Brain pericyte (primary cell): ENCODE measurements around the gene TMEM14C.
"Not testable (repeated sequence)": the region's sequence is repeated elsewhere in the genome, so short reads cannot be mapped to it uniquely, and the experiment has no call there.

Experiments
- DNase-seq: peaks from one replicate; pipeline ENCODE4 v3.0.0-alpha.2; 2012; ENCODE audit warnings: low read depth, low spot score

The TMEM14C gene

DNA sequence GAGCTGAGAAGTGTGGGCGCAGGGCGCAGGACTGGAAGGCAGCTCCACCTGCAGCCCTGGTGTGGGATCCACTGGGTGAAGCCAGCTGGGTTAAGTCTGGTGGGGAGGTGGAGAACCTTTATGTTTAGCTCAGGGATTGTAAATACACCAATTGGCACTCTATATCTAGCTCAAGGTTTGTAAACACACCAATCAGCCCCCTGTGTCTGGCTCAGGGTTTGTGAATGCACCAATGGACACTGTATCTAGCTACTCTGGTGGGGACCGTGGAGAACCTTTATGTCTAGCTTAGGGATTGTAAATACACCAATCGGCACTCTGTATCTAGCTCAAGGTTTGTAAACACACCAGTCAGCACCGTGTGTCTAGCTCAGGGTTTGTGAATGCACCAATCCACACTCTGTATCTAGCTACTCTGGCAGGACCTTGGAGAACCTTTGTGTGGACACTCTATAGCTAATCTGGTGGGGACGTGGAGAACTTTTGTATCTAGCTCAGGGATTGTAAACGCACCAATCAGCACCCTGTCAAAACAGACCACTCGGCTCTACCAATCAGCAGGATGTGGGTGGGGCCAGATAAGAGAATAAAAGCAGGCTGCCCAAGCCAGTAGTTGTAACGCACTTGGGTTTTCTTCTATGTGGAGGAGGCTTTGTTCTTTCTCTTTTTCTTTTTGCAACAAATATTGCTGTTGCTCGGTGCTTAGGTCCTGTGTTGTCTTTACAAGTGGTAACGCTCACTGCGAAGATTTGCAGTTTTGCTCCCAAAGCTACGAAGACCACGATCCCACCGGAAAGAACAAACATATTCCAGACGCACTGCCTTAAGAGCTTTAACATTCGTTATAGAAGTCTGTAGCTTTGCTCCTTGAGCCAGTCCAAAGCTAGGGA lies 1.7 kb upstream of the TMEM14C start:
- not testable (repeated sequence) for DNase-seq

GRCh38 chr6:10721850-10722569 lies 860 bp upstream of the TMEM14C start:
- DNase-seq, result no peak

GRCh38 chr6:10722570-10722819 lies 375 bp upstream of the TMEM14C start:
- DNase-seq, result no peak

GRCh38 chr6:10723567-10723881 lies 654 bp downstream of the TMEM14C start:
- DNase-seq, result no peak

DNA sequence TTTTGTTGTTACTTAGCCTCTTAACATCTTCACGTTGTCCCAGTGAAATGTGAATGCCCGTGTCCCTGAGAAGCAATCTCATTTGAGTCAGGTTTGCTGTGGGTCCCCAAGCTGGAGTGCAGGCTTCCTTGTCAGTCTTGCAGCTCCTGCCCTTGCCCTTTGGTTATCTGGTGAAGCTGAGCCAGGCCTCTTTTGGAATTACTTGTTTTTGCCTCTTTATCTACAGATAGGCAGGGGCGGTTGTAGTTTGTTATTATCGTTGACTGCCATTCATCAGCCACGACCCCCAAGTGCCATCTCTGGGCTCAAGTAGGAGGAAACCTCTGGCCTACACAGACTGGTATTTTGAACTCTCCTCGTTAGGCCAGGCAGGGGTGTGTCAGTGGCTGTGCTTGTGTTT lies 2.2 kb downstream of the TMEM14C start:
- DNase-seq, result no peak

DNA sequence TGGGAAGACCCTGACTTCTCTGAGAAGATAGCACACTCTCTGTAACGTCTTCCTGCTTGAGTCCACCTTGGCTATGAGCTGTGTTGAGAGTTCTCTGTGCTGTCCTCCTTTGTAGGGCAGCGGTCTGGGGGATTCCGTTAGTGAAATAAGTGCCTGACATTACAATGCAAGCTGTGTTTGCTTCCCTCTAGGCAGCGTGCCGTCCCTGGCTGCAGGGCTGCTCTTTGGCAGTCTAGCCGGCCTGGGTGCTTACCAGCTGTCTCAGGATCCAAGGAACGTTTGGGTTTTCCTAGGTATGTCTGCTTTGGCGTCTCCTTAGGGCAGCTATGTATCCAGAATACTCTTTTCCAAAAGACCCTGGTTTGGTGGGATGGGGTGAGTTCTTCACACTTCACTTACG lies 2.8 kb downstream of the TMEM14C start:
- DNase-seq, result no peak

DNA sequence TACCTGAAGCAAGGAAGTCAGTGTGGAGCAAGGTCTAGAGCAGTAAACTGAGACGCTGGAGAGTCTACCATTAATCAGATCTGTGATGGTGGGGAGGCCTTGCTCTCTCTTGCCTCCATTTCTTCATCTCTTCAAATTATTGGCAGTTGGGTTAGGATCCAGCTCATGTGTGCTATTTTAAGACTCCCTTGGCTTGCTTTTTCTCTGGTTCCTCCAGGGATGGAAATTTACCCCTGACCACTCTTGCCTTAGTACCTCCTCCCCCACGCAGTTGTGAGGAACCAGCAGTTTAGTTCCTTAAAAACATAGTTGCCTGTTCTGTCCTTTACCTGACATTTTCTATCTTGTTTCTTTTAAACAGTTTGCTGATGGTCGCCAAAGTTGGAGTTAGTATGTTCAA lies 7.4 kb downstream of the TMEM14C start:
- no peak for DNase-seq

- no peak for DNase-seq
These were observed 10.4 kb downstream of the TMEM14C start for GRCh38 chr6:10733151-10733715.

DNA sequence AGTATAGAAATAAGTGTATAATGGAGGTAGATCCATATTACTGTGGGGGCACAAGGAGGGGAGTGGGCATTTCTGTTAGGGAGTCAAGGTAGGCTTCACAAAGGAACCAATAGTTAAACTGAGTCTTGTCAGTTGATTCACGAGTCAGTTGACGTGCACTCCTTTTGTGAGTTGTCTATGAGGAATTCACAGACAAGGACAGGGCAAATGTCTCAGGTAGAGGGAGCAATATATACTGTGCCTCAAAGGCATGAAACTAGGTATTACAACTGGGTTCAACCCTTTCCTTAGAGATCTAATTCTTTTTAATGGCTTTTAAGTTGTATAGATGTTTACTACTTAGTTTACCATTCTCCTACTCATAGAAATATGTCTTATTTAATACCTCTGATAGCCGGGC lies 11.0 kb downstream of the TMEM14C start:
- DNase-seq, result no peak

DNA sequence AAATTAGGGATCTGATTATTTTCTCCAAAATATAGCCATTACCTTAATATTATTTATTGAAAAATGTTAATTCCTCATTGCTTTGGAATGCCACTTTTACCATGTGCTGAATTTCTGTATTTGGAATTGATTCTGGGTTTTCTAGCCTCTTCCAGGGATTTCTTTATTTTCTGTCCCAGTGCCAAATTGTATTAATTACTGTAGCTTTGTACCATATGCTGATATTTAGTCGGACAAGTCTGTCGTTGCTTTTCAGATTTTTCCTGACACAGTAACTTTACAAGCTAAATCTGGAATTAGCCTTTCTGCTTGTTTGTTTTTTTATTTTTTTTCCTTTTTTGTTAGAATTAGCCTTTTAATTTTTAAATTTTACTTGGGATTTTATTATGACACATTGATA lies 13.9 kb downstream of the TMEM14C start:
- no peak for DNase-seq

DNA sequence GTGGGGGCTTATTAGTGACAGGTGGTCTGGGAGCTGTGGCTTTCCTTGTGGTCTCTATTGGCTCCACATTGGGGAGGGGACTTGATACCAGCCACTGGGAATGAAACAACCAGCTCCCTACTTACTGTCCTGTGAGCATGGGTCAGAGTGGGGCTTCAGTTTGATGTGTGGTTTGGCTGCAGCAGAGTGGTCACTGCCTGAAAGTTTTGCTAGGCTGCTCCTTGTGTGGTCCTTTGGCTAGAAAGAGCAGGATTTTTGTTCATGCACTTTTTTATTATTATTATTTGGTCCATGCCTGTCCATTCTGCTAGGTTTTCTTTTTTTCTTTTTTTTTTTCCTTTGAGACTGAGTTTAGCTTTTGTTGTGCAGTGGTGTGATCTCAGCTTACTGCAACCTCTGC lies 17.2 kb downstream of the TMEM14C start:
- DNase-seq, result no peak

DNA sequence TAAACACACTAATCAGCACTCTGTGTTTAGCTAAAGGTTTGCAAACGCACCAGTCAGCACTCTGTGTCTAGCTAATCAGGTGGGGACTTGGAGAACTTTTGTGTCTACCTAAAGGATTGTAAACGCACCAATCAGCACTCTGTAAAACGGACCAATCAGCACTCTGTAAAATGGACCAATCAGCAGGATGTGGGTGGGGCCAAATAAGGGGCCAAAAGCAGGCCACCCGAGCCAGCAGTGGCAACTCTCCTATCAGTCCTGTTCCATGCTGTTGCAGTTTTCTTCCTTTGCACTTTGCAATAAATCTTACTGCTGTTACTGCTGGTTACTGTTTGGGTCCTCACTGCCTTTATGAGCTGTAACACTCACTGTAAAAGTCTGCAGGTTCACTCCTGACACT lies 18.8 kb downstream of the TMEM14C start:
- not testable (repeated sequence) for DNase-seq

DNA sequence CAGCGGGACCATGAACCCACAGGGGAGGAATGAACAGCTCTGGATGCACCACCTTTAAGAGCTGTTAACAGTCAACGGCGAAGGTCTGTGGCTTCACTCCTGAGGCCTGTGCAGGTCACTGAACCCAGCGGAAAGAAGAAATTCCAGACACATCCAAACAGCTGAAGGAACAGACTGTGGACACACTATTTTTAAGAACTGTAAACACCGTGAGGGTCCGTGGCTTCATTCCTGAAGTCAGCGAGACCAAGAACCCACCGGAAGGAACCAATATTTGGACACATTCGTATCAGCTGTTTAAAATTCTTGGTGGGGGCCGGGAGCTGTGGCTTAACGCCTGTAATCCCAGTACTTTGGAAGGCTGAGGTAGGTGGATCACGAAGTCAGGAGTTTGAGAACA lies 19.4 kb downstream of the TMEM14C start:
- no peak for DNase-seq

- no peak for DNase-seq
These were observed 20.6 kb downstream of the TMEM14C start for GRCh38 chr6:10743515-10743914.

DNA sequence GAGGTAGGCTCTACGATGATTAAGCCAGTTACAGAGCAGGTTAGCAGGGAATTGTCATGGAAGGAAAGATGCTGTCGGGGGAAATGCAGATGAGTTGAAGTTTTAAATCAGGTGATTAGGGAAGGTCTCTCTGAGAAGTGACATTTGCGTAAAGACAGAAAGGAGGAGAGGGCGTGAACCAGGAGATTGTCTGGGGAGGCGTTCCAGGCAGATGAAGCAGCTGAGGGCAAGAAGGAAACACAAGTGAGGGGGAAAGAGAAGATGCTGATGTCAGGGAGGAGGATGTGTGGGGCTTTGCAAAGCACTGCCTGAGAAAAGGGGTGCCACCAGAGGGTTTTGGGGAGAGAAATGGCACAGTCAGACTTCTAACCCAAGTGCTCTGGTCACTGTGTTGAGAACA lies 22.2 kb downstream of the TMEM14C start:
- no peak for DNase-seq

DNA sequence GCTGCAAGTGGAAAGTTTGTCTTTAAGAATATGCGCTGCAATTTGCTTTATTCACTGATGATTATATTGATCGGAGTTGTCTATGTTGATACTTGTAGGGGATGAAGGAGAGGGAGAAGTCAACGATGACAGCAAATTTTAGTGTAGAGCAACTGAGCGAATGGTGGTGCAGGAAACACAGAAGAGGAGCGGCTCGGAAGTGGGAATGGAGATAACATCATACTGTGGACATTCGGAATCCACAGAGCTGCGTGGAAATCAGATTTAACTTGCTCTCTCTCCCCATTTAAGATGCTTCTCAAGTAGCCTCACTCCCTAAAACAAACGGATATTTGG lies 24.0 kb downstream of the TMEM14C start:
- DNase-seq, result no peak

GRCh38 chr6:10747251-10747972 lies 24.5 kb downstream of the TMEM14C start, which contains the start of gene TMEM14B:
TSS of gene TMEM14B (plus strand) at chr6:10747805. CDS start at chr6:10749246, 1,441 bp downstream.
- DNase-seq, result peak; percentile 89

DNA sequence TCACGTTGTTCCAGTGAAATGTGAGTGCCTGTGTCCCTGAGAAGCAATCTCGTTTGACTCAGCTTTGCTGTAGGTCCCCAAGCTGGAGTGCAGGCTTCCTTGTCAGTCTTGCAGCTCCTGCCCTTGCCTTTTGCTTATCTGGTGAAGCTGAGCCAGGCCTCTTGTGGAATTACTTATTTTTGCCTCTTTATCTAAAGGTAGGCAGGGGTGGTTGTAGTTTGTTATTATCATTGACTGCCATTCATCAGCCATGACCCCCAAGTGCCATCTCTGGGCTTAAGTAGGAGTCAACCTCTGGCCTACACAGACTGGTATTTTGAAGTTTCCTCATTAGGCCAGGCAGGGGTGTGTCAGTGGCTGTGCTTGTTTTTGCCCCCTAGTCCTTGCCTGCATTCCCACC lies 26.9 kb downstream of the TMEM14C start:
- DNase-seq, result no peak

DNA sequence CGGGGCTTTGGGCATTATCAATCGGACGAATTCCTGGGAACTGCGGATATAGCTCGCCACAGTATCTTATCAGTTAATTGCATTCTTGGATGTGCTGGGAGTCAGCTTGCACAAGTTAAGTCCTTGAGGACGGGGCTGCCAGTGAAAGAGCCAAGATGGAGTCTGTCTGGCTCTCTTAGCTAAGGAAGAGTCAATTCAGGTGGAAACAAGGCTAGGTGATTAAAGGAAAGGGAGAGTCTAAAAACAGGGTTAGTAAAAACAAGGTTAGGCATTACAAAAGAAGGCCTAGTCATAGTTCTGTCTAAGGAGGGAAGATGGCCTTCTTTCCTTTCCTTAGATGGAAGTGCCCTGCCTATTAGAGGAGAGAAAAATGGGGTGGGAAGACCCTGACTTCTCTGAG lies 27.7 kb downstream of the TMEM14C start:
- not testable (repeated sequence) for DNase-seq

DNA sequence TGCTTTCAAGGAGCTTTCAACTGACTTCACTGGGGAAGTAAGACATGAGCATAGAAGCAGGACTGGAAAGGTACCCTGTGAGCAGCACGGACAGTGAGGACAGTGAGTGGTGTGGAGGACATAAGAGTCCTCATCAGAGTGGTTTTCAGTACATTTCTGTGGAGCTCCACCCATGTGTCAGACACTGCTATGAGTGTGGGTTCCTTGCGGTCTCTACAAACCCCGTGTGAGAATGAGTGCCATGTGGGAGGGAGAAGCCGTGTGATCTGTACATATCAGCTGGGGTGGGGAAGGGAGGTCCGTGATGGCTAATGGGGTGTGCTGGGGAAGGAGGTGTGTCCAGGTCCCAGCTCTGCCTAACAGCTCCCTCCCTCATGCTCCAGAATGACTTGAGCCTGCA lies 28.9 kb downstream of the TMEM14C start:
- DNase-seq, result not testable (repeated sequence)

DNA sequence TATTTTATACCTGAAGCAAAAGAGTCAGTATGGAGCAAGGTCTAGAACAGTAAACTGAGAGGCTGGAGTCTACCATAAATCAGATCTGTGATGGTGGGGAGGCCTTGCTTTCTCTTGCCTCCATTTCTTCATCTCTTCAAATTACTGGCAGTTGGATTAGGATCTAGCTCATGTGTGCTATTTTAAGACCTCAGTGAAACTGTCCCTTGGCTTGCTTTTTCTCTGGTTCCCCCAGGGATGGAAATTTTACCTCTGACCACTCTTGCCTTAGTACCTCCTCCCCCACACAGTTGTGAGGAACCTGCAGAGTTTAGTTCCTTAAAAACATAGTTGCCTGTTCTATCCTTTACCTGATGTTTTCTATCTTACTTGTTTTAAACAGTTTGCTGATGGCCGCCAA lies 33.2 kb downstream of the TMEM14C start:
- no peak for DNase-seq

- no peak for DNase-seq
These were observed 36.5 kb downstream of the TMEM14C start for GRCh38 chr6:10759312-10759839.
